HG03103 (cell line): Measurements from ENCODE around the gene LBHD2.
"Not testable (repeated sequence)": the region's sequence is repeated elsewhere in the genome, so short reads cannot be mapped to it uniquely, and the experiment has no call there.

Source experiments
- ATAC-seq: cut with Tn5 transposase; IDR thresholded peaks from one replicate; pipeline ENCODE4 v1.9.1; 2021; ENCODE audit warnings: low read depth; ENCODE audit not compliant: unreplicated experiment

Gene LBHD2

DNA sequence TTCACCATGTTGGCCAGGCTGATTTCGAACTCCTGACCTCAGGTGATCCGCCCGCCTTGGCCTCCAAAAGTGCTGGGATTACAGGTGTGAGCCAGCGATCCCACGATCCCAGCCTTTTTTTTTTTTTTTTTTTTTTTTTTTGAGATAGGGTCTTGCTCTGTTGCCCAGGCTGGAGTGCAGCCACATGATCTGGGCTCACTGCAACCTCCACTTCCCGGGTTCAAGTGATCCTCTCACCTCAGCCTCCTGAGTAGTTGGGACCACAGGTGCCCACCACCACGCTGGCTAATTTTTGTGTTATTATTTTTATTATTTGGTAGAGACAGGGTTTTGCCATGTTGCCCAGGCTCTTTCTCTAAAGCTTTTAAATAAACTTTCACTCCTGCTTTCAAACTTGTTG, 33.5 kb downstream of the LBHD2 start:
- not testable (repeated sequence) for ATAC-seq

DNA sequence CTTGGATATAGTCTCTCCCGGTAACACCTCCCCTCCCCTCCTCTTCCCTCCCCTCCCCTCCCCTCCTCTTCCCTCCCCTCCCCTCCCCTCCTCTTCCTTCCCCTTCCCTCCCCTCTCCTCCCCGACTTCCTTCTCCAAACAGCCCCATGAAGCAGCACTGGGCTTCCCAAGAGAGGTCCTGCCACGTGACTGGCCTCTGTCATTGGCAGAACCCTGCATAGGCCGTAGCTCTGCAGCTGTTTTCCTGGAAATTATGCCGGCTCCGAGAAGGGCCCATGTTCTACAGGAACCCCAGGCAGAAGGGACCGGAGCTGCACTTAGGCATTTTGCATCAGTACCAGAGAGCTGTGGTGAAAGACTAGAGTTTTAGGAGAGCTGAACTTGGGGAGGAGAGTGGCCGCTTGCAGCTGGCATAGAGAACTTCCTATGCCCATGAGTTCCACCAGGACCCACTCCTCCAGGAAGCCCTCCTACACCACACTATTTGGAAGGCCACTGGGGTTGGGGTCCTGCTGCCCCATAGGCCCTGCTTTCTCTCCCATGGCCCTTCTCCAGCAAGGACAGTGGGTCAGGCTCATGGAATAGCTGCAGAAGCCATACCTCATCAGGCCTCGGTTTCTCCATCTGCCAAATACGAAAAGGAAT, 34.1 kb downstream of the LBHD2 start:
- no peak for ATAC-seq

DNA sequence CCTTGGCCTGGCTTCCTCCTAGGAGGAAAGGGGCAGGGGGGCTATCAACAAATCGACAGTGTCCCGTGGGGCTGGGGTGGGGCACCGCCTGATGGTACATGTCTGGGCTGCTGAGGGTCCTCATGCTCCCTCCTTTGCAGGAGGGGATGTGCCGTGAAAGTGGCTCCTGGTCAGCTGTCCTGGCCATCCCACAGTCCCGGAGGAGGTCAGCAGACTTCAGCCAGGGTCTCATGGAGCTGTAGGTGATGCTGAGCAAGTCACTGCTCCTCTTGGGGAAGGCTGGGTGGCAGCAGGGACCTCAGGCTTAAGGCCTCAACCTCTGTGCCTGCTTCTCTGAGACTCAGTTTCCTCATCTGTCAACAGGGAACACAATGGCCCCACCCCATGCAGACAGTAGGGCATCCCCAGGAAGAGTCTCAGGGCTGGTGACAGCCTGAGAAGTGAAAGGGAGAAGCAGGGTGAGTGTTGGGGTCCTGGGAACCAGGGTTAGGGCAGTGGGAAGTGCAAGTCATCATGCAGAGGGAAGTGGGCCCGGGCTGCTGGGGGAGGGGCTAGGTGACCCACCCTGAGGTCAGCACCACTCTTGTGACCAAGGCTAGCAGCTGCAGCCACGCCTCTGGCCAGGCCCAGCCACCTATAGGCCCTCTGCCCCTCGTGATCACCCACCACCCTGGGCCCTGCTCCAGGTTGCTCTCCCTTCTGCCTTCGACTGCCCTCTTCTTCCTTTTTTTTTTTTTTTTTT, 34.8 kb downstream of the LBHD2 start:
- ATAC-seq = no peak

DNA sequence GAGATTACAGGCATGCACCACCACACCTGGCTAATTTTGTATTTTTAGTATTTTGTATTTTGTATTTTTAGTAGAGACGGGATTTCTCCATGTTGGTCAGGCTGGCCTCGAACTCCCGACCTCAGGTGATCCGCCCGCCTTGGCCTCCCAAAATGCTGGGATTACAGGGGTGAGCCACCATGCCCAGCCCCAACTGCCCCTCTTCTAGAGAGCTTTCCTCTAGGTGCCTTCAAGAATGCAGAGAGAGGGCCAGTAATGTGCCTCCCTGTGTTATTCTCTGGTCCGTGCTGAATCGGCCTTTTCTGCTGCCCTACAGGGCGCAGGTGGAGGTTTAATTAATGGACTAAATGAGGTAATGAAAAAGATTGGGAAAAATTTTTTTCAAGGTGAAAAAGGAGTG, 35.5 kb downstream of the LBHD2 start:
- ATAC-seq = not testable (repeated sequence)

DNA sequence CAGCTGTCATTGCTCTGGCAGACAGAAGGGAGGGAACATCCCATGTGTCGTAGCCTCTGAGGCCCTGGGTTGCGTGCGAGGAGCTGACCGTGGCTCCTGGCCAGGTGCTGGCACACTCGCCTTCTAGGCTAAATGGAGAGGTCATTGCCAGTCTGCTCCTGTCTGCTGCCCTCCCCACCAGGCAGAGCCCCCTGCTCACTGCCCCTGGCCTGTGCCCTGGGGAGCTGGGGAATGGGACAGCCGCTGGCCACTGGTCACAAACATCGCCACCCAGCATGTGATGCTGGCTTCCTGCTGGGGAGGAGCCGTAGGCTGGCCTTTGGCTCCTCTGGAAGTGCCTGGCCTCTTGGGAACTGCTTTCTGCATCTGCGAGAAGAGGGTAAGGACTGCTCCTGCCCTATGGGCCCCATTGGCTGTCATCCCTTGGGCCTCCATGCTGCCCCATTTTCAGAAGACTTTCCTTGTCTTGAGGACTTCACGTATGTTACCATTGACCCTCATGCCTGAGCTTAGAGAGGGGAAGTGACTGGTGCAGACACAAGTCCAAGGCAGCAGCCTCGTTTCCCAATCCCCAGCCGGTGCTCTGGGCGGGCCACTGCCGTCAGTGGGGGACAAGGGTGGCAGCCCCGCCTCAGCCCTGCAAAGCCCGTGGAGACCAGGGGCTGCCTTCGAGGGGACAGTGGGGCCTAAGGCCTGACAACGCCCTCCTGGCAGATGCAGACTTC, 37.3 kb downstream of the LBHD2 start:
- ATAC-seq = no peak

DNA sequence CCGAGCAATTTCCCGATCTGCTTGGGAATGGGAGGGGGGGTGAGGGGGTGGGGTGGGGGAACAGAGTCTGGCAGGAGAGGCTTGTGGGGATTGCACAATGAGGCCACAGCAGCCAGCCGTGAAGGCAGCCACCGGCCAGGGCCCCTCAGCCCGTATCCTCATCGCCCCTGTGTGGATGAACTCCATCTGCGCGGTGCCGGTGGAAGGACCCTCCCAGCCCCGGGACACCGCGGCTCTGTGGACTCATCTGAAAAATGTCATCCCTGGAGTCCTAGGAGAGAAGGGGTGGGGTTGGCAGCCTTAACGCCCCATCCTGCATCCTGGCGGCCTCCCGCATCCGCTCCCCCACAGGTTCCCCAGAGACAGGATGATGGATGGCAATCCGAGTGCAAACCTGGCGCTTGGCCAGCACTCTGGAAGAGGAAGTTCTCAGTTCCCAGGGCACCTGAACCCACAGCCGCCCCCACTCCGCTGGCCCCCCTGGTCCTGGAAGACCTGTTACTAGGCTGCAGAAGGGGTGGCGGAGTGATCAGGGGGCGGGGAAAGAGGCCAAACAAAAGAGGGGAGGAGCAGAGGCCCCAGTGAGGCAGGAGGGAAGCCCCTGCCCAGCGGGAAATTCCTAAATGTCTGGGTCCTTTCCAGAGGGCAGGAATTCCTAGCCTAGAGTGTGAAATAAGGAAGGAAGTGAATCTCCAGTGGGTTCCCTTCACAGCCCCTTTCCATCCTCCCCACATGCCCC, 38.0 kb downstream of the LBHD2 start:
- ATAC-seq = no peak

DNA sequence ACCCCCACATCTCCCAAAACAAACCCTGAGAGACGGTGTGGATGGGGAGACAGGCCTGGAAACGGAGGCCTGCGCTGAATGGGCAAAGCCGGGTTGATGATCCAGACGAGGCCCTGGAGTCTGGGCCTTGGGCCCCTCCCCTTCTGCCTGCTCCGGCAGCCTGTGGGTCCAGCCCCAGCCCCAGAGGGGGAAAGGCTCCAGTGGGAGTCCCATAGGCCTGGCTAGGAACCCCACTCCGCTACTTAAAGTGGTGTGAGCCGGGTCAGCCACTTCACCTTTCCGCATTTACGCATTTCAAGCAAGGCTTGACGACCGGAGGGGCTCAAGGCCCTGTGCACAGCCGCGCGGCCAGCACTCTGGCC, 38.6 kb downstream of the LBHD2 start:
- no peak for ATAC-seq

DNA sequence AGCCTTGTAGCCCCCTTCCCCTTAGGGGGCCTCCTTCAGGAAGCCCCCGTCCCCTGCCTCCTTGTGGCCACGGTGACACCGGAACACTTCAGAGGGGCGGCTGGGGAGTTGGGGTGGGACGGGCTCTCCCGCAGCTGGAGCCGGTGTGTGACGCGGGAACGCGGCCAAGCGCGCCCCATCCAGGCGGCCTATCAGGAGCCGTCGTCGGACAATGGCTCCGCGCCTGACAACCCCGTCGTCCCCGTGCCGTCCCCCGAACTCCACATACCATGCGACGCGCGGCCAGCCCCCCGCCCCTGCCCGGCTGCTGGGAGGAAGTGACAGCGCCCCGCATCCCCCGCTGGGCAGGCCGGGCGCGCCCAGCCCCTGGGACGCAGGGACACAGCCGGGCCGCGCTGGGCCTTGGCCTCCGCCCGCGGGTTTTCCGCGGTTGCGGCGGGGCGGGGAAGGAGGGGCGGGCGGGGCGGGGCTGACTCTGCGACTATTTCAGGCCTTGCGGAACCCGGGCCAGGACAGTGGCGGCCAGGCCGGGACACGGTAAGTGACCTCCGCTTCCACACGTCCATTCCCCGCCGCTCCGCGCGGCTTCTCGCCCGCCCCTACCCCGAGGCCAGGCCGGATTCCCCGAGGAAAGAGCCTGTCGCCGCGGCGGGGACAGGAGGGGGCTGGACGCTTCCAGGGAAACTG, 39.1 kb downstream of the LBHD2 start, which contains the start of gene TNFAIP2:
TNFAIP2 (plus strand) TSS at position 515 of the 687 bp plus-strand sequence. CDS start 2,997 bp downstream, outside the sequence.
- no peak for ATAC-seq

DNA sequence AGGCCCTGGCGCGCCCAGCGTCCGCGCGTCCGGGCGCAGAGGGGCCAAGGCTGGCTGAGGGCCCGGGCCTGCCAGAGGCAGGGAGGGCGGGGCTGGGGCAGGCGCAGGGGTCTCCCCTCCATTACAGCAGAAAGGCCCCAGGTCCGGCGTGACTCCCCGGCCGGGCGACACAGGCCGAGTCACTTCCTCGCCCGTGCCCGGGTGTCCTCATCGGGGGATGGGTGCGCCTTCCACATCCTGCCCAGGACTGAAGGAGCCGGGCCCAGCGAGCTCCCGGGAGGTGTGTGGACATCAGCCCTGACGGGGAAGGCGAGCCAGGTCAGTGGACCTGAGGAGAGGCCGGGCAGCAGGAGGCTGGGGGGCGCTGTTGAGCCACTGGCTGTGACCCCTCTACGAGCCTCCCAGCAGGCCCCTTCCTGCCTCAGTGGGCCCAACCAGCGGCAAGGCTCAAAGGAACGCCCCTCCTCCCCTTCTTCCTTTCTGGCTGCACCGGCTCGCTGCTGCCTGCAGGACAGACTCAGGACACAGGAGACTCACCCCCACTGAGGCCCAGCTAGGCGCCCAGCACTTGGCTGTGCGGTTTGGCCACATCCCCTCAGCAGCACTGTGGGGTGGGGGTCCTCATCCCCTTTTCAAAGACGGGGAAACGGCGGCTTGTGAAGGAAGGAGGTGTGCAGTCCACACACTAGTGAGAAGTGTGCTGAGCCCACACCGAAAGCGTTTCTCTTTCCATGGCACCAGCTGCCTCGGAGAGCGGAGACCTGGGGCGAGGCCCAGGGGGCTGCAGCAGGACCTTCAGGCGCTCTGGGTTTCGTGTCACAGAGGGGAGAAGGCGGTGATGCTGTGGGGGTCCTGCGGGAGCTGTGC, 39.9 kb downstream of the LBHD2 start:
- ATAC-seq = no peak

DNA sequence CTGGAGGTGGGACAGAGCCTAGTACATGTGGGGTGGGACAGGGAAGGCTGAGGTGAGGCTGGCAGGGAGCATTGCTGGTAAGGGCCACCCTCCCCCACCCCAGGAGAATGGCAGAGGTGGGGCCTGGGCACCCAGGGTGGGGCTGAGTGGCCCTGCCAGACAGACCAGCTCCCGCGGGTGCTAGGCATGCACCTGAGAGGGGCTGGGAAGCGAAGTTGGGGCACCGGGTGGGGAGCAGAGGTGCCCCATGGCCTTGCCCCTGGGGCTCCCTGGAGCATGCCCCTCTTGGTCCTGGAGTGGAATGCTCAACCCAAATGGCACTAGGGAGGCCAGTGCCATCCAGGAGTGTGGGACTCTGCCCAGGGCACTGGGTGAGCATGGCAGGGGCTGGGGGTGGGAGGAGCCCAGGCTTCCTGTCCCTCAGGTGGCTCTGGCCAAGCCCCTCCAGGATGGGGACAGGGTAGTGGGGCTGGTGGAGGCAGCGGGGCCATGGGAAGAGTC, 40.5 kb downstream of the LBHD2 start:
- no peak for ATAC-seq

DNA sequence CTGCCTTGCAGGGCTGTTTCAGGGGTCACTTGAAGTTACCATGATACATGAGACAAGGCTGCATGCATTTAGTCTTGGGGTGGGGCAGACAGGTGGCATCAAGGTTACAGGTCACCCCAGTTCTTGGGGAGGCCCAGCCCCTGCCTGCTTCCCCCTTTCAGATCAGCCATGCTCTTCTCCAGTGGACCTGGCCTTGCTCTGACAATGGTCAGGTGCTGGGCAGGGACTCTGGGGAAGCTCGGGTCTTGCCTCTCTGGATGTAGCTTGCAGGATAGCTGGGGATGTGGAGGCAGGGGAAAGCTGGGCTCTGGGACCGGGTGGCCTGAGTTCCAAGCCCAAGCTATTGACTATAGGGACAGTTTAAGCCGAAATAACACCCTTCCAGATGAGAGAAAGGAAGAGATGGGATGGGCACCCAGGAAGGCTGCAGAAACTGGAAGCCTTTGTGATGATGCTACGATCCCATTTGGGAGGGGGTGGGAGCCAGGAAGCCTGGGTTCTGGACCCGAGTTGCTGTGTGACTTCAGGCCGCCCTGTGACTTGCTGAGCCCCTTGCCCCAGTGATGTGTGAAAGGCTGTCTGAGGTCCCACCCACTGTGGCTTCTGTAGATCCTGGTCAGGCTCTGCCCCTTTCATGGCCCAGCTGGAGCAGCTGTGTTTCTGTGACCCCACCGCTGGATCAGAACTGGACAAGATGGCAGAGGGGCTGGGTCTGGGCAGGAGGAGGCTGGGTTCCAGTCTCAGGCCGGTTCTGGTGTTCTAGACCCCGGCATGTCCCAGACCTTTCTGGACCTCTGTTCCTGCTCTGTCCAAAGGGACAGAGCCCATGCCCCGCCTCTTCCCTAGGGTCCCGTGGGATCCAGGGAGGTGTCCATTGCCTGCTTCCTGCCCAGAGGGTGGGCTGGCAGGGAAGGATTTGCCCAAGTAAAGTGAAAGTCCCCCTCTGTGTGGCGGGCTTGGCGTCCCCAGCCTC, 41.4 kb downstream of the LBHD2 start:
- ATAC-seq = no peak

DNA sequence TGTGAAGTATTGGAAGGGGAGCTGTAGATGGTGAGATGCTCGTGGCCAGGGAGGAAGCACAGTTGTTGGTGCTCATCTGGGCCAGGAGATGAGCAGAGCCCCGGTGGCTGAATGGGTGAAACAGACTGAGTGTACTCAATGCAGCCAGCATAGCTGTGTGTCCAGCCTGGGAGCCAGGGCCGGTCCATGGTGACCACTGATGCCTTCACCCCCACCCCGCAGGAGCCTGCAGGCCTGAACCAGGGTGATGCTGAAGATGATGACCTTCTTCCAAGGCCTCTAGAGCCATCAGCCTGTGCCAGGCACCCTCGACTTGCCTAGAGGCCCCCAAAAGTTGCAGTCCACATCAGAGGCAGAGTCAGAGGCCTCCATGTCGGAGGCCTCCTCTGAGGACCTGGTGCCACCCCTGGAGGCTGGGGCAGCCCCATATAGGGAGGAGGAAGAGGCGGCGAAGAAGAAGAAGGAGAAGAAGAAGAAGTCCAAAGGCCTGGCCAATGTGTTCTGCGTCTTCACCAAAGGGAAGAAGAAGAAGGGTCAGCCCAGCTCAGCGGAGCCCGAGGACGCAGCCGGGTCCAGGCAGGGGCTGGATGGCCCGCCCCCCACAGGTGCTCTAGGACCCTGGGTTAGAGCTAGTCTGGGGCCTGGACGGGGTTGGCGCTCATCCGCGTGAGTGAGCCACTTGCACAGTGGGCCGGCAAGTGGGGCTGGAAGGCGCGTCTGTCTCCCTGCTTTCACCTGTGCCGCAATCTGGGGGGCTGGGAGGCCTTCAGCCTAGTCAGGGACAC, 42.3 kb downstream of the LBHD2 start:
- no peak for ATAC-seq

DNA sequence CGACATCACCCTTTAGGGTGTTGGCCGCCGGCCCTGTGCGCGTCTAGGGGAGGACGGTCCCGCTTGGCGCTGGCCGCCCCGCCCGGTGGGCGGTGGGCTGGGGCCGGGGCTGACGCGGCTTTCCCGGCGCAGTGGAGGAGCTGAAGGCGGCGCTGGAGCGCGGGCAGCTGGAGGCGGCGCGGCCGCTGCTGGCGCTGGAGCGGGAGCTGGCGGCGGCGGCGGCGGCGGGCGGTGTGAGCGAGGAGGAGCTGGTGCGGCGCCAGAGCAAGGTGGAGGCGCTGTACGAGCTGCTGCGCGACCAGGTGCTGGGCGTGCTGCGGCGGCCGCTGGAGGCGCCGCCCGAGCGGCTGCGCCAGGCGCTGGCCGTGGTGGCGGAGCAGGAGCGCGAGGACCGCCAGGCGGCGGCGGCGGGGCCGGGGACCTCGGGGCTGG, 42.9 kb downstream of the LBHD2 start:
- ATAC-seq = no peak

DNA sequence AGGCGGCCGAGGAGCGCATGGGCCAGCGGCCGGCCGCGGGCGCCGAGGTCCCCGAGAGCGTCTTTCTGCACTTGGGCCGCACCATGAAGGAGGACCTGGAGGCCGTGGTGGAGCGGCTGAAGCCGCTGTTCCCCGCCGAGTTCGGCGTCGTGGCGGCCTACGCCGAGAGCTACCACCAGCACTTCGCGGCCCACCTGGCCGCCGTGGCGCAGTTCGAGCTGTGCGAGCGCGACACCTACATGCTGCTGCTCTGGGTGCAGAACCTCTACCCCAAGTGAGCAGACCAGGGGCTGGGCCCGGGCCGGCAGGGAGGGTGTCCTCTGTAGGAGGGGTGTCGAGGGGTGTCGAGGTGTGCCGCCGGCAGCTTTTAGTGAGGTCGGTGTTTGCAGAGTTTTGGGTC, 43.3 kb downstream of the LBHD2 start:
- ATAC-seq = no peak

DNA sequence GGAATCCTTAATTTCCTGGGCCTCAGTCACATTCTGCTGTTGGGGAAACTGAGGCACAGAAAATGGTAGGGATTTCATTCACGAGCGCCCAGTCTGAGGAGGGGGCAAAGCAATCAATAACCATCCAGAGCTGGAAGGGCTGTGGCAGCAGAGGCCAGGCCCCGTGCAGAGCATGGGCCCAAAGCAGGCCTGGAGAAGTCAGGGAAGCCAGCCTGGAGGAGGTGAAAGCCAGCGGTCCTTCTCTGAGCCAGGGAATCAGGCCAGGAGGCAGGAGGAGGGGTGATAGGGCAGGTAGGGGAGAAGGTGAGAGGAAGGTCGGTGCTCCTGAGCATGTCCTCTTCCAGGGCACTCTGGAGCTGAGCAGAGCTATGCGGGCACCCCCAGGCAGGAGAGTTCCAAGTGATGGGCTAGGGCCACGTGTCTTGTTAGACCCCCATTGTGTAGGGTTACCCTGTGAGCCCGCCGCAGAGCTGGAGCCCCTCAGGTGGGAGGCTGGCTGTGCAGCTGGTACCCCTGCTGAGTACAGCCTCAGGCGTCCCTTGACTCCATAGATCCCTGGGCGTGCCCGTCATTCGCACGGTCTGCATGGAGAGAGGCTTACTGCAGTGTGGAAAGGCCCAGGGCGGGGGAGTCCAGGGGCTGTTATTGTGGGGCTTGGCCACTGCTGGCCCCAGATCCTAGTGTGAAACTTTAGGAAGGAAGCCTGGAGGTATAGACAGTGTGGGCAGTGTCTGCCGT, 44.0 kb downstream of the LBHD2 start:
- no peak for ATAC-seq

DNA sequence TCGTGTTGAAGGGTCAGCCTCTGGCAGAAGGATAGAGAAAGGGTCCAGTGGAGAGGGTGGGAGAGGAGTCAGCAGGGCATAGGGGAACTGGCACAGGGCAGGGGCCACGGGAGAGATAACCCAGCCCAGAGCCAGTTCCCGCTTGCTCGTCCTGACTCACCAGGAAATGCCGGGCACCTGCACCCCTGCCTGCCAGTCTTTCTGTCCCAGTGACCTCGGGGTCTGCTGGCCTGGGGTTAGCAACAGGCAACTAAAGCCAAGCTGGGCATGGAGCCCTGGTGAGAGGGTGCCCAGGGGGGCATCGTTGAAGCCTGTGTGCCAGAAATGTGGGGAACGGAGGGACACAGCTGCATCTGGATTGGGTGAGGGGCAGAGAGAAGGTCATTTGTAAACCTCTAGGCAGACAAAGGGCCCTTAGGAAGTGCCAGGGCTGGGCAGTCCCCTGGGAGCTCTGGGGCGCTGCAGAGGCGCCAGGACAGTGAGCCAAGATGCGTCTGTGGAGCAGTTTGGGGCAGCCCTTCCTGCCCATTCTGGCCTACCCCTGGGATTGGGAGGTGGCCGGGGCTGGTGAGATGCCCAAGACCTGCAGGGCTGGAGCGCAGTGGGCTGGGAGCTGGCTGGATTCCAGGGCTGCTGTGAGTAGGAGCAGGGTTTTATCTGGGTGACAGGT, 44.8 kb downstream of the LBHD2 start:
- ATAC-seq = no peak
